ENCODE measurements around the gene TAS2R20.

TAS2R20 gene

GRCh38 chr12:11026118-11026517, 28.0 kb upstream of the TAS2R20 start:
- no peaks in the 10 kb centered on the region for H3K9me3 ChIP-seq
- H3K27me3 ChIP-seq = no peaks in the 10 kb centered on the region
- no peak for TF ChIP-seq CTCF (IDR thresholded peaks at IDR 0.05)
- H3K36me3 ChIP-seq = peaks cover 4% of the 10 kb centered on the region
- H3K4me3 ChIP-seq (ENCODE audit: low read depth in 1 of 2, low read length in 1 of 2) = no peak overlapping the region
- no peak overlapping the region for H3K27ac ChIP-seq
- no peaks in the 10 kb centered on the region for H3K4me1 ChIP-seq (ENCODE audit: control insufficient read depth in 1 of 2, insufficient read depth in 1 of 2, low read depth in 1 of 2, low read length in 1 of 2)

DNA sequence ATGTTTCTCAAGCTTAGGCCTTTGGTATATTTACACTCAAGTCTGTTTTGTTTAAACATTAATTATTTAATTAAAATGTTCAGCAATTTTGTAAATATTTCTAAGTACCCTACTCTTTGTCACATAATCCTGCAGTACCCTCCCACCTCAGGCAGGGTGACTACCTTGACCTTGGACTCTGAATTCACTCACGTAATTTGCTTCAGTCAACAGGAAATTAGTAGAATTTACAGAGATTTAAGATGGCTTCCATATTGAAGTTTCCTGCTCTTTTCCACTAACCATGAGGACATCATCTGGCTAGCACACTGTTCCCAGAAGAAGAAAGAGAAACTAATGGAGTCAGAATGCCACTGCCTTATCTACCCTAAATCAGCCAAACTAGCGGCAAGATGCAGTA, 25.3 kb upstream of the TAS2R20 start:
- Histone ChIP-seq H3K4me3 (ENCODE audit: low read depth in 1 of 2, low read length in 1 of 2) (no peak overlapping the region), H3K9me3 (no peaks in the 10 kb centered on the region), H3K4me1 (ENCODE audit: control insufficient read depth in 1 of 2, insufficient read depth in 1 of 2, low read depth in 1 of 2, low read length in 1 of 2) (no peaks in the 10 kb centered on the region), H3K27ac (no peak overlapping the region), H3K27me3 (no peaks in the 10 kb centered on the region), H3K36me3 (peaks cover 4% of the 10 kb centered on the region)
- TF ChIP-seq CTCF (IDR thresholded peaks at IDR 0.05) = no peak

DNA sequence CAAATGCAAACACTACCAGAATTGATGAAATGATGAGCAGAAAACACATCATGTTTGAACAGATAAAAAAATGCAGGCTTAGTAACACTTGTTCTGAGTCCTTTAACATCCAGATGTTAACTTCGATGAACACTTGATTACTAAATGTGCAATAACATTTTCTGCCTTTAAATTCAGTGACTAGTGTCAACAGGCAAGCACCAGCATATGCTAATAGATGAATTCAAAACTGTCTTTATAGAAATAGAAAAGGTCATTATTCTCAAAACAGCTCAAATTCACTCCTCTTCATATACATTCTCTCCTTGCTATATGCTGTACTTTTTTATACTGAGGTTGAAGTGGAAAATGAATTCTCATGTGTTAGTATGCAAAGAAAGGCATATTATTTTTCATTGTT, 24.4 kb upstream of the TAS2R20 start, which contains the start of gene TAS2R19:
TSS of gene TAS2R19 (minus strand) at position 101 of the 400 bp plus-strand sequence. CDS start at position 52, 49 bp downstream.
- Histone ChIP-seq H3K36me3 (peaks cover 4% of the 10 kb centered on the region), H3K4me1 (ENCODE audit: control insufficient read depth in 1 of 2, insufficient read depth in 1 of 2, low read depth in 1 of 2, low read length in 1 of 2) (no peaks in the 10 kb centered on the region), H3K27ac (no peak within 1 kb of the TSS), H3K27me3 (no peaks in the 10 kb centered on the region), H3K9me3 (no peaks in the 10 kb centered on the region), H3K4me3 (ENCODE audit: low read depth in 1 of 2, low read length in 1 of 2) (no peak within 1 kb of the TSS)
- TF ChIP-seq CTCF (IDR thresholded peaks at IDR 0.05) = no peak

GRCh38 chr12:11016937-11017336, 18.8 kb upstream of the TAS2R20 start:
- no peaks in the 10 kb centered on the region for H3K4me1 ChIP-seq (ENCODE audit: control insufficient read depth in 1 of 2, insufficient read depth in 1 of 2, low read depth in 1 of 2, low read length in 1 of 2)
- no peaks in the 10 kb centered on the region for H3K27me3 ChIP-seq
- H3K4me3 ChIP-seq (ENCODE audit: low read depth in 1 of 2, low read length in 1 of 2) = no peak overlapping the region
- TF ChIP-seq CTCF (IDR thresholded peaks at IDR 0.05) = no peak
- no peaks in the 10 kb centered on the region for H3K9me3 ChIP-seq
- H3K36me3 ChIP-seq = no peaks in the 10 kb centered on the region
- H3K27ac ChIP-seq = no peak overlapping the region

- Histone ChIP-seq H3K27ac (no peak overlapping the region), H3K36me3 (no peaks in the 10 kb centered on the region), H3K4me1 (ENCODE audit: control insufficient read depth in 1 of 2, insufficient read depth in 1 of 2, low read depth in 1 of 2, low read length in 1 of 2) (no peaks in the 10 kb centered on the region), H3K4me3 (ENCODE audit: low read depth in 1 of 2, low read length in 1 of 2) (no peak overlapping the region), H3K9me3 (no peaks in the 10 kb centered on the region), H3K27me3 (no peaks in the 10 kb centered on the region)
- TF ChIP-seq CTCF (IDR thresholded peaks at IDR 0.05) = no peak
Observed at GRCh38 chr12:11015775-11016430, 17.8 kb upstream of the TAS2R20 start.

All from neutrophil (primary cell).